Measurements from ENCODE around the gene ZNF444. TPM values are rescaled to one million over a fixed set of nuclear protein-coding genes. Genes with fewer than 3 reads are reported as not detected.
A peak's percentile ranks its signal among the peaks of the same experiment; 100 is the strongest.
"Not testable (repeated sequence)": the region's sequence is repeated elsewhere in the genome, so short reads cannot be mapped to it uniquely, and the experiment has no call there.

ZNF444 gene
- total RNA-seq, 2 donors from 2014 or later, result 37.1 to 42.9 TPM

DNA sequence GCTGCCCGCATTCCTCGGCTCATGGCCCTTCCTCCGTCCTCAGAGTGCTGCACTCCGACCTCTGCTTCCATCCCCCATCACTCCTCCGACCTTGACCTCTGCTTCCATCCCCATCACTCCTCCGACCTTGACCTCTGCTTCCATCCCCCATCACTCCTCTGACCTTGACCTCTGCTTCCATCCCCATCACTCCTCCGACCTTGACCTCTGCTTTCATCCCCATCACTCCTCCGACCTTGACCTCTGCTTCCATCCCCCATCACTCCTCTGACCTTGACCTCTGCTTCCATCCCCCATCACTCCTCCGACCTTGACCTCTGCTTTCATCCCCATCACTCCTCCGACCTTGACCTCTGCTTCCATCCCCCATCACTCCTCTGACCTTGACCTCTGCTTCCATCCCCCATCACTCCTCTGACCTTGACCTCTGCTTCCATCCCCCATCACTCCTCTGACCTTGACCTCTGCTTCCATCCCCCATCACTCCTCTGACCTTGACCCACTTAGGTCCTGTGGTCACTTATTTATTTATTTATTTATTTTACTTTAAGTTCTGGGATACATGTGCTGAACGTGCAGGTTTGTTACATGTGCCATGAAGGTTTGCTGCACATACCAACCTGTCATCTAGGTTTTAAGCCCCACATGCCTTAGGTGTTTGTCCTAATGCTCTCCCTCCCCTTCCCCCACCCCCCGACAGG lies 8.0 kb downstream of the ZNF444 start:
- not testable (repeated sequence) for H3K9me3 Mint-ChIP-seq; H3K27me3 Mint-ChIP-seq (ENCODE audit: low read depth)

DNA sequence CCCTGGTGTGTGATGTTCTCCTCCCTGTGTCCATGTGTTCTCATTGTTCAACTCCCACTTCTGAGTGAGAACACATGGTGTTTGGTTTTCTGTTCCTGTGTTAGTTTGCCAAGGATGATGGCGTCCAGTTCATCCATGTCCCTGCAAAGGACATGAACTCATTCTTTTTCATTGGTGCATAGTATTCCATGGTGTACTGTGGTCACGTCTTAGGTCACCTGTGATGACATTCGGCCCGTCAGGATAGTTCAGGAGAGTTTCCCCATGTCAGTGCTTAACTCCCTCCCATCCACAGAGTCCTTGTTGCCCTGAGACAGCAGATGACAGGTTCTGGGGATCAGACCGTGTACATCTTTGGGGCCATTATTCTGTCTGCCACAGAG lies 8.6 kb downstream of the ZNF444 start:
- no peaks in the 10 kb centered on the region for H3K27me3 Mint-ChIP-seq (ENCODE audit: low read depth)
- peaks cover 18% of the 10 kb centered on the region for H3K4me1 Mint-ChIP-seq (ENCODE audit: low read depth)
- H3K4me3 Mint-ChIP-seq, result no peak overlapping the region
- DNase-seq (no peak), ATAC-seq (replicated peaks in 1 of 2) (no peak)
- H3K9me3 Mint-ChIP-seq, result no peaks in the 10 kb centered on the region
- no peak overlapping the region for H3K27ac Mint-ChIP-seq
- H3K36me3 Mint-ChIP-seq (ENCODE audit: insufficient read depth in 2 of 2), result peaks cover 5 to 14% of the 10 kb centered on the region in 2 donors

More for the DNA sequence above, 8.0 kb downstream of the ZNF444 start:
- Mint-ChIP-seq H3K4me1 (ENCODE audit: low read depth) (peaks cover 23% of the 10 kb centered on the region), H3K36me3 (ENCODE audit: insufficient read depth in 2 of 2) (peaks cover 5 to 14% of the 10 kb centered on the region in 2 donors)
- not testable (repeated sequence) for H3K4me3 Mint-ChIP-seq; H3K27ac Mint-ChIP-seq; ATAC-seq (replicated peaks in 1 of 2); DNase-seq

DNA sequence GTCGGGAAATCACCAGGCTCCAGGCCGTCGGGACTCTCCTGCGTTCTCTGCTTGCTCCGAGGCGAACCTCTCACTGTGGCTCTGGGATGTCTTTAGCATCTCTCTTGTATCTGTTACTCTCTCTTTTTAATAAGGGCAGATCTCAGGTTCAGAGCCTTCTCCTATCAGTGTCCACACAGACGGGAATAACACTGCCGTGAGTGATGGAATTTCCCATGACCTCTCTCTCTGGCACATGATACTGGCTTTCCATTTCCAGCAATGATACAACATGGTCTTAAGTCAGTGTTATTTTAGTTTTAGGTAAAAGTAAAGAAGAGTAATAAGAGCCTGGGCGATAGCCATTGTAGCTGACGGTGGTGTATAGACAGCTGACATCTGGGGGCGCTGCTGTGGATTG lies 9.3 kb downstream of the ZNF444 start:
- DNase-seq (no peak), ATAC-seq (replicated peaks in 1 of 2) (no peak)
- Mint-ChIP-seq H3K4me1 (ENCODE audit: low read depth) (peaks cover 14% of the 10 kb centered on the region), H3K4me3 (no peak overlapping the region), H3K27me3 (ENCODE audit: low read depth) (no peaks in the 10 kb centered on the region), H3K9me3 (no peaks in the 10 kb centered on the region), H3K27ac (no peak overlapping the region), H3K36me3 (ENCODE audit: insufficient read depth in 2 of 2) (peaks cover 5 to 14% of the 10 kb centered on the region in 2 donors)

DNA sequence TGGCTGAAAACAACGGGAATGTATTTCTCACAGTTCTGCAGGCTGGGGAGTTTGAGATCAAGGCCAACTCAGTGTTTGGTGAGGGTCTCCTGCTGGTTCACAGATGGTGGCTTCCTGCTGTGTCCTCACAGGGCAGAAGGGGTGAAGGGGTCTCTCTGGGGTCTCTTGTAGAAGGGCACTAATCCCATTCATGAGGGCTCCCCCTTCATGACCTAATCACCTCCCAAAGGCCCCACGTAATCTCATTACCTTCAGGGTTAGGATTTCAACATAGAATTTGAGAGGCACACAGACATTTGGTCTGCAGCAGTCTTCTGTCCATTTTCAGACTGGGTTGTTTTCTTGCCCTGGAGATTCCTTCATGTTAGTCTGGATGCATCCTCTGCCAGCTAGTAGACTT lies 11.6 kb downstream of the ZNF444 start:
- H3K27me3 Mint-ChIP-seq (ENCODE audit: low read depth), result no peaks in the 10 kb centered on the region
- H3K9me3 Mint-ChIP-seq, result no peaks in the 10 kb centered on the region
- no peak for DNase-seq
- H3K27ac Mint-ChIP-seq, result no peak overlapping the region
- H3K4me3 Mint-ChIP-seq, result no peak overlapping the region
- peaks cover 14% of the 10 kb centered on the region for H3K4me1 Mint-ChIP-seq (ENCODE audit: low read depth)
- peaks cover 5 to 14% of the 10 kb centered on the region in 2 donors for H3K36me3 Mint-ChIP-seq (ENCODE audit: insufficient read depth in 2 of 2)
- ATAC-seq (replicated peaks in 1 of 2), result no peak

DNA sequence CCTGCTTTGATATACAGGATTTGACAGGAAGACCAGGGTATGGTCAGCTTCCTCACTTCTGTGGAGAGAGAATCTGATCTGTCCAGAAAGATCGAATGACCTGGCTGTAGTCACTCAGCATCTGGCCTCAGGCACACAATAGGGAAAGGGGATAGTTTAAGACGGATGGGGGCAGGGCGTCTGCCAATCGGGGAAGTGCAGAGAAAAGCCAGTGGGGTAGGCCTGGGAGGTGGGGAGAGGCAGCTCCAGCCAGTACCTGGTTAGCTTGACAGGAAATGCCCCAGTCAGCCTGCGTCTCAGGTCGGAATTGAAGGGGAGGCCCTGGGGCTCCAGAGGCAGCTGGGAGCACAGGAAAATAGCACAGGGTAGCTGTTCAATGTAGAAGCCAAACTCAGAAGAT lies 12.4 kb downstream of the ZNF444 start:
- DNase-seq (no peak), ATAC-seq (replicated peaks in 1 of 2) (no peak)
- no peaks in the 10 kb centered on the region for H3K9me3 Mint-ChIP-seq
- H3K4me3 Mint-ChIP-seq, result no peak overlapping the region
- H3K36me3 Mint-ChIP-seq (ENCODE audit: insufficient read depth in 2 of 2), result peaks cover 3 to 14% of the 10 kb centered on the region in 2 donors
- H3K4me1 Mint-ChIP-seq (ENCODE audit: low read depth), result peaks cover 14% of the 10 kb centered on the region
- peak overlapping the region; percentile 29 for H3K27ac Mint-ChIP-seq
- no peaks in the 10 kb centered on the region for H3K27me3 Mint-ChIP-seq (ENCODE audit: low read depth)

DNA sequence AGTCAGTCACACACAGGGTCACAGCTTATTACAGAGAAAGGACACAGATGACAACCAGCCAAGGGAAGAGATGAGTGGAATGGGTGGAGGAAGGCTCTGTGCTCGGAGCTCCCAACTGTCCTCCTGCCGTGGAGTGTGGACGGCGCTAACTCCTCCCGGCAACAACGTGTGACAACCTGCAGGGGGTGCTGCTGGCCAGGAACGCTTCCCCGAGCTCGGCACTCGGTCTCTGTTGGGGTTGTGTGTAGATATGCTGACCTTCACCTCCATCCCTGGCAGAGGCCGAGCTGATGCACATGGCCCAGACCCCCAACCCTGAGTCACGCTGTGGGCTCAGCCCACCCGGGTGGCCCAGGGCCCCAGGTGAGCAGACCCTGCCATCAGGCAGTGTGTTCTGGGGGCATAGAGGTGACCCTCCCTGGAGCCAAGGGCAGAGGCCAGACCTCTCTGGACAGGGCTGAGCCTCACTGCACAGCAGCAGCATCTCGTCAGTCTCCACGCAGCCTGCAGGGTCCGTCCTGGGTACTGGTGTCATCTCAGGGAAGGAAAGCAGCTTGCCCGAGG lies 14.1 kb downstream of the ZNF444 start:
- peak in 1 of 2 donors; percentile 5 for DNase-seq
- Mint-ChIP-seq H3K27me3 (ENCODE audit: low read depth) (no peaks in the 10 kb centered on the region), H3K9me3 (peaks cover 1% of the 10 kb centered on the region in 2 donors), H3K27ac (no peak overlapping the region), H3K4me3 (no peak overlapping the region), H3K4me1 (ENCODE audit: low read depth) (peaks cover 14% of the 10 kb centered on the region), H3K36me3 (ENCODE audit: insufficient read depth in 2 of 2) (peaks cover 8 to 12% of the 10 kb centered on the region in 2 donors)
- ATAC-seq (replicated peaks in 1 of 2), result peak in 1 of 2 donors; percentile 20

DNA sequence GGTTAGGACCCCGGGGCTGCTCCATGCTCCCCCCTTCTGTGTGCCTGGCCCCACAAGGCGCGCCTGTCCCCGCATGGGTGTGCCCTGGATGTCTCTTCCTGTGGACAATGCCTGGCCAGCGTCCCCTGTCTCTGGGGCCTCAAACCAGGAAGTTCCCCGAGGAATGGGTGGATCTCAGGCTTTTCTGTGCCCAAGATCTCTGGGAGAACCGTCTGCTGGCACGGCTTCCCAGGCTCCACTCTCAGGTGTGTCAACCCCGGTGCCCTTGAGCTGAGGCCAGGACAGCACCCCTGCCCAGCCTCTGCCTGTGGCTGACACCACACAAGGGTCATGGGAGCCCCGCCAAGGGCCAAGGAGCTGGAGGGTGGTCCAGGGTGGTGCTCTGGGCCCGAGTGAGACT lies 15.7 kb downstream of the ZNF444 start:
- Mint-ChIP-seq H3K27ac (no peak overlapping the region), H3K36me3 (ENCODE audit: insufficient read depth in 2 of 2) (peaks cover 8 to 9% of the 10 kb centered on the region in 2 donors), H3K4me1 (ENCODE audit: low read depth) (peaks cover 15% of the 10 kb centered on the region), H3K4me3 (no peak overlapping the region), H3K27me3 (ENCODE audit: low read depth) (no peaks in the 10 kb centered on the region), H3K9me3 (peaks cover 1% of the 10 kb centered on the region in 2 donors)
- DNase-seq, result no peak
- no peak for ATAC-seq (replicated peaks in 1 of 2)

DNA sequence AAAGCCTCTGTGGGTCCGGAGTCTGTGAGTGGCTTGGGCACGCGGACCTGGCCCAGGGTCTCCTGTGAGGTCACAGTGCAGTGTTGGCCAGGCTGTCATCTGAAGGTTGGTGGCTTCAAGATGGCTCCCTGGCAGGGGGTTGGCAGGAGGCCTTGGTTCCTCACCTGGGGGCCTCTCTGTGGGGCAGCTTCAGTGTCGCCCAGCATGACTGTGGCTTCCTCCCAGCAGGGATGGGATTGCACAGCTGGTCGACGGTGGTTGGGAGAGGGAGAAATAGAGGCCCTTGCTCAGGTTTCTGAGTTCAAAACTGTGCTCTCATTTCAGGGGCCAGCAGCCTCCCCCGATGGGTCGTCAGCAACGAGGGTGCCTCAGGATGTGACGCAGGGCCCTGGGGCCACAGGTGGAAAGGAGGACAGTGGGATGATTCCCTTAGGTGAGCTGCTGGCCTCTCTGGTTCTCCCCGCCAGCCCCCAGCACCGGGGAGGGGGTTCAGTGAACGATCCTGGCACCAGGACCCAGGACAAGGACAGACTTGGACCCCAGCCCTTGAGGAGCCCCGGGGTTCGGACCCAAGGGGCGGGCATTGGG lies 17.2 kb downstream of the ZNF444 start:
- Mint-ChIP-seq H3K9me3 (peaks cover 1% of the 10 kb centered on the region in 2 donors), H3K4me1 (ENCODE audit: low read depth) (peaks cover 13% of the 10 kb centered on the region), H3K27me3 (ENCODE audit: low read depth) (no peaks in the 10 kb centered on the region), H3K27ac (no peak overlapping the region), H3K36me3 (ENCODE audit: insufficient read depth in 2 of 2) (peaks cover 8 to 9% of the 10 kb centered on the region in 2 donors), H3K4me3 (no peak overlapping the region)
- ATAC-seq (replicated peaks in 1 of 2) (no peak), DNase-seq (no peak)

DNA sequence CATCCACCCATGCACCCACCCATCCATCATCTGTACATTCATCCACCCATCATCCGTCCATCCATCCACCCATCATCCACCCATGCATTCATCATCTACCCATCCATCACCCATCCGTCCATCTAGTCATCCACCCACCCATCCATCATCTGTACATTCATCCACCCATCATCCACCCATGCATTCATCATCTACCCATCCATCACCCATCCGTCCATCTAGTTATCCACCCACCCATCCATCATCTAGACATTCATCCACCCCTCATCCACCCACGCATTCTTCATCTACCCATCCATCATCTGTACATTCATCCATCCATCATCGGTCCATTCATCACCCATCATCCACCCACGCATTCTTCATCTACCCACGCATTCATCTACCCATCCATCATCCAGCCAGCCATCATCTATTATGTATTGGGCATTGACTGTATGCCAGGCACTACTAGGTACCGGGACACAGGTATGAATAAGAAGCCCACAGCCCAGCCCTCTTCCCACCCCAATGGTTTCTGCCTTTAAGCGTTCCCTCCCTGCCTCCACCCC lies 18.0 kb downstream of the ZNF444 start:
- H3K9me3 Mint-ChIP-seq, result peaks cover 1% of the 10 kb centered on the region in 2 donors
- no peaks in the 10 kb centered on the region for H3K27me3 Mint-ChIP-seq (ENCODE audit: low read depth)
- H3K27ac Mint-ChIP-seq, result no peak overlapping the region
- peaks cover 10% of the 10 kb centered on the region for H3K4me1 Mint-ChIP-seq (ENCODE audit: low read depth)
- H3K36me3 Mint-ChIP-seq (ENCODE audit: insufficient read depth in 2 of 2), result peaks cover 7 to 9% of the 10 kb centered on the region in 2 donors
- ATAC-seq (replicated peaks in 1 of 2) (no peak), DNase-seq (no peak)
- no peak overlapping the region for H3K4me3 Mint-ChIP-seq

DNA sequence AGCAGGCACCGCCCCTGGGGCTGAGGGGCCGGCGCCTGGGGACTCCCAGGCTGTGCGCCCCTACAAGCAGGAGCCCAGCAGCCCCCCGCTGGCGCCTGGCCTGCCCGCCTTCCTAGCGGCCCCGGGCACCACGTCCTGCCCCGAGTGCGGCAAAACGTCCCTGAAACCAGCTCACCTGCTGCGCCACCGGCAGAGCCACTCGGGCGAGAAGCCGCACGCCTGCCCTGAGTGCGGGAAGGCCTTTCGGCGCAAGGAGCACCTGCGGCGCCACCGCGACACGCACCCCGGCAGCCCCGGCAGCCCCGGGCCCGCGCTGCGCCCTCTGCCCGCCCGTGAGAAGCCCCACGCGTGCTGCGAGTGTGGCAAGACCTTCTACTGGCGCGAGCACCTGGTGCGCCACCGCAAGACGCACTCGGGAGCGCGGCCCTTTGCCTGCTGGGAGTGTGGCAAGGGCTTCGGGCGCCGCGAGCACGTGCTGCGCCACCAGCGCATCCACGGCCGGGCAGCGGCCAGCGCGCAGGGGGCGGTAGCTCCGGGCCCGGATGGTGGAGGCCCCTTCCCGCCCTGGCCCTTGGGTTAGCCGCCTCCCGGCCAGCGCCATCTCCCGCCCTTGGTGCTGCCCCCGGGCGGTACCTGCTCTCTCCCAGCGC lies 18.7 kb downstream of the ZNF444 start:
- no peak for DNase-seq
- H3K27me3 Mint-ChIP-seq (ENCODE audit: low read depth), result peaks cover 2% of the 10 kb centered on the region
- H3K27ac Mint-ChIP-seq, result no peak overlapping the region
- H3K4me1 Mint-ChIP-seq (ENCODE audit: low read depth), result peaks cover 12% of the 10 kb centered on the region
- no peak for ATAC-seq (replicated peaks in 1 of 2)
- H3K9me3 Mint-ChIP-seq, result peaks cover 1% of the 10 kb centered on the region in 2 donors
- no peak overlapping the region for H3K4me3 Mint-ChIP-seq
- peaks cover 7 to 9% of the 10 kb centered on the region in 2 donors for H3K36me3 Mint-ChIP-seq (ENCODE audit: insufficient read depth in 2 of 2)

DNA sequence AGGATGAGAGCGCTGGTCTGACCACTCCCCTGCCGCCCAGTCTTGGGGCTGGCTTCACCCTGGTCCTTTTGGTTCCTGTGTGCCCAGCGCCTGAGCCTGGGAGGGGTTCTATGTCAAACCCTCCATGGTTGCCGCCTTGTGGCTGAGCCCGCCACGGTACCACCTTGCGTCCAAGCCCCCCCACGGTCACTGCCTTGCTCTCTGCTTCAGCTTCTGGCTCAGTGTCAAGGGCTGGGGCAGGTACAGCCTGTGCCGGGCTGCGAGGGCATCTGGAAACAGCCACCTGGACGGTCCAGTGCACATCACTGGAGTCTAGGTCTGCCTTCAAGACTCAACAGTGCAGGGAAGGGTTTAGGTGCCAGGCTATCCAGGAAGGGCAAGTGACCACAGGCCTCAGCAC lies 20.4 kb downstream of the ZNF444 start:
- Mint-ChIP-seq H3K36me3 (ENCODE audit: insufficient read depth in 2 of 2) (peaks cover 7 to 9% of the 10 kb centered on the region in 2 donors), H3K9me3 (peaks cover 1% of the 10 kb centered on the region in 2 donors), H3K27ac (no peak overlapping the region), H3K27me3 (ENCODE audit: low read depth) (peaks cover 7% of the 10 kb centered on the region), H3K4me1 (ENCODE audit: low read depth) (peaks cover 12% of the 10 kb centered on the region), H3K4me3 (no peak overlapping the region)
- DNase-seq (no peak), ATAC-seq (replicated peaks in 1 of 2) (no peak)

DNA sequence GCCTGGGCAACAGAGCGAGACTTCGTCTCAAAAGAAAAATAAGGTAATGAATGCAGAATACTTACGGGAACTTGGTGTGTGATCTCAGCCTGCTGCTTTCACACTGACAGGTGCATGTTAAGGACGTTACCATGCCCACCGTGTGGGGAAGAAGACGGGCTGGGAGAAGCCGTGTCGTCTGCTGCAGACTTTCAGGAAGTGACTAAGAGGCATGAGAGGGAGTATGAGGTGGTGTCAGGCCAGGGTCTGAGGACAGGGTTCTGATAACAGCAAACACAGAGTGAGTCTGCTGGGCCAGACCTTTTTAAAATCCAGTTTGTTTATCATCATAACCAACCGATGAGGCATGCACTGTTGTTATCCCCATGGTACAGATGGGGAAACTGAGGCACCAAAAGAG lies 21.2 kb downstream of the ZNF444 start:
- DNase-seq, result peak; percentile 31 to 53
- Mint-ChIP-seq H3K4me3 (no peak overlapping the region), H3K4me1 (ENCODE audit: low read depth) (peaks cover 12% of the 10 kb centered on the region), H3K9me3 (peaks cover 1% of the 10 kb centered on the region in 2 donors), H3K27me3 (ENCODE audit: low read depth) (peaks cover 7% of the 10 kb centered on the region), H3K36me3 (ENCODE audit: insufficient read depth in 2 of 2) (peaks cover 7 to 9% of the 10 kb centered on the region in 2 donors), H3K27ac (no peak overlapping the region)
- peak; percentile 90 to 97 for ATAC-seq (replicated peaks in 1 of 2)

DNA sequence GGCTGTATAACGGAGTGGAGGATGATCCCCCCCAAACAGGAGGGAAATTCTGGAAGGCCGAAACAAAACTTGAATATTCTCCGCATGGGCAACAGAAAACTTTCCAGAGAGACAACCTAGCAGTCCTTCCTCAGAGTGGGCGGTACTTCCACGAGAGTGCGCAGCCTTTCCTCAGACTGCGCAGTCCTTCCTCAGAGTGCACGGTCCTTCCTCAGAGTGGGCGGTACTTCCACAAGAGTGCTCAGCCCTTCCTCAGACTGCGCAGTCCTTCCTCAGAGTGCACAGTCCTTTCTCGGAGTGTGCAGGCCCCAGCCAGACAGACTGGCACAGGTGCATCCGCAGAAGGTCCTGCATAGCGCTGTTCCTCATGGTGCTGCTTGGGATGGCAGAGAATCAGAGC lies 22.0 kb downstream of the ZNF444 start:
- Mint-ChIP-seq H3K27ac (no peak overlapping the region), H3K27me3 (ENCODE audit: low read depth) (peaks cover 7% of the 10 kb centered on the region), H3K4me3 (no peak overlapping the region), H3K36me3 (ENCODE audit: insufficient read depth in 2 of 2) (peaks cover 7% of the 10 kb centered on the region in 2 donors), H3K9me3 (peaks cover 1% of the 10 kb centered on the region in 2 donors), H3K4me1 (ENCODE audit: low read depth) (peaks cover 12% of the 10 kb centered on the region)
- DNase-seq (no peak), ATAC-seq (replicated peaks in 1 of 2) (no peak)
